IPS-20b (cell line): ENCODE measurements around the gene GYS2.

Experiments used
- H3K27ac ChIP-seq: one replicate; pipeline ENCODE4 v1.5.1; 2013; ENCODE audit warnings: low read length
- H3K27me3 ChIP-seq: 2 replicates; pipeline ENCODE4 v1.6.1; 2013; ENCODE audit warnings: mild to moderate bottlenecking, low read length, inconsistent platforms; ENCODE audit not compliant: insufficient read depth
- H3K36me3 ChIP-seq: 2 replicates; pipeline ENCODE4 v1.6.1; 2013; ENCODE audit warnings: low read depth, mild to moderate bottlenecking, inconsistent platforms, low read length, moderate library complexity; ENCODE audit not compliant: insufficient read depth
- H3K4me1 ChIP-seq: 2 replicates; pipeline ENCODE4 v1.6.1; 2013; ENCODE audit warnings: mild to moderate bottlenecking, control low read depth, inconsistent platforms, low read length, moderate library complexity; ENCODE audit not compliant: insufficient read depth
- H3K4me3 ChIP-seq: 2 replicates; pipeline ENCODE4 v1.5.1; 2013; ENCODE audit warnings: mild to moderate bottlenecking, low read length, inconsistent platforms
- H3K9ac ChIP-seq: 2 replicates; pipeline ENCODE4 v1.6.1; 2013; ENCODE audit warnings: low read depth, mild to moderate bottlenecking, inconsistent platforms, low read length, moderate library complexity
- H3K9me3 ChIP-seq: 2 replicates; pipeline ENCODE4 v1.6.1; 2013; ENCODE audit warnings: mild to moderate bottlenecking, low read depth, low read length, inconsistent platforms; ENCODE audit not compliant: insufficient read depth

Gene GYS2

DNA sequence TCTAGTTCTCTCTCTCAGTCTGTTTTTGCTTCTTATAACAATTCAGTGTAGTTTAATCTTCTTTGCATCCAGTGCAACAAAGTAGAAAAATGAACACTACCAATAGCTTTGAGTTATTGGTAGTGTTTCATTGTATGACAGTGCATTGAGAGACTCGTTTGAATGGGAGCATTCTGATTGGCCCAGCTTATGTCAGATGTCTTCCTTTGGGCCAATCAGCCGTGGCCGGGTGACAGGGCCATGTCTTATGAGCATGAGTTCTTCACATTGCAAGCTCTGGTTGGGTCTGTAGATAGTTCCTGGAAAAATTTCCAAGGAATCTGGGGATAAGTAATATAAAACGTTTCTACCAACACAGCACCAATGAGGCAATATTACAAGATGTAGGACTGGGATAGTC lies 36.5 kb downstream of the GYS2 start:
- H3K36me3 ChIP-seq, result no peaks in the 10 kb centered on the region
- no peaks in the 10 kb centered on the region for H3K27me3 ChIP-seq
- H3K4me3 ChIP-seq, result no peak overlapping the region
- H3K4me1 ChIP-seq, result no peaks in the 10 kb centered on the region
- no peak overlapping the region for H3K9ac ChIP-seq
- no peak overlapping the region for H3K27ac ChIP-seq
- H3K9me3 ChIP-seq, result no peaks in the 10 kb centered on the region

DNA sequence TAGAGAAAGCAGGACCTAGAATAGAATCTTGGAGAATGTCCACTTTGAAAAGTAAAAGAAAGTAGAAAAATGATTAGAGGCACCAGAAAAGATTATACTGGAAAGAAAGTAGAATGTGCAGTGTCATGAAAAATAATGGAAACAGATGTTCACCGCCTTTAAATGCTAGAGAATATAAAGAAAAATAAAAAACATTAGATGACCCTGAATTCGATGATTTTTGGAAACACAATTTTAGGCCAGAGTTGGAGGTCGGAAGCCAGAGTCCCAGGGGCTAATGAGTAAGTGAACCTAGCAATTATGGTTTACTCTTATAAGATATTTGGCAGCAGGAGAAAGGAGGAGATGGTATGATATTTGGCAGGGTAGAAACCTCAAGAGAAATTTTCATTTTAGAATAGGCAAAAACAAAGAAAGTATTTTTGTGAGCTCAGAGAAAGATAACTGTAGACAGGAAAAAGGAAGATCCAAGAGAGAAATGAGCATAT lies 37.7 kb downstream of the GYS2 start:
- Histone ChIP-seq H3K36me3 (no peaks in the 10 kb centered on the region), H3K9ac (no peak overlapping the region), H3K27me3 (no peaks in the 10 kb centered on the region), H3K27ac (no peak overlapping the region), H3K4me1 (no peaks in the 10 kb centered on the region), H3K4me3 (no peak overlapping the region), H3K9me3 (no peaks in the 10 kb centered on the region)

DNA sequence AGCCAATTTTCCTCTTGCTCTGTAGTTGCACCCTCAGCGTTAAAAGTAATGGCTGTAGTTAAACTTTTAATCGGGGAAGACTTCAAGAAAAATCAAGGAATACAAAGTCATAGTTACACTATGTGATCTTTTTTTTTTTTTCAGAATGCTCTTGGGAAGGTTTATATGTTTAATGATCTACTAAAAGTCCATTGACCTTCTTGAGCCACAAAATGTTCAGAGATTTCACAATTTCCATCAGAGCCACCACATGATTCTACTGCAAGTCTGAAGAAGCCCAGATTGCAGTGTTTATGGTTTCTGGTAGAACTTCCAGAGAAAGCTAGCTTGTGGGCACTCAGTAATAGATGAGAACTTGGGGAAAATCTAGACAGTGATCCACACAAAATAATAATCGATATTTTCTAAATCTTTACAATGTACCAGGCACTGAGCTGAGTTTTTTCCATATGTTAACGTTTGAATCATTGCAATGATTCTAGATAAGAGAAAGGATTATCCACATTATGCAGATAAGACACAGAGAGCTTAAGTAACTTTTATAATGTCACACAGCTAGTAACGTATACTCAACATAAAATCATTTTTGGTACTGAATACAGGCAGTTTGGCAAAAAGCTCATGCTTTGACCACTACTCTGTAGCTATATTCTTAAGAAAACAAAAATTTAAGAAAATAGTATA lies 38.3 kb downstream of the GYS2 start:
- no peaks in the 10 kb centered on the region for H3K27me3 ChIP-seq
- H3K36me3 ChIP-seq, result no peaks in the 10 kb centered on the region
- no peak overlapping the region for H3K9ac ChIP-seq
- no peak overlapping the region for H3K27ac ChIP-seq
- no peaks in the 10 kb centered on the region for H3K9me3 ChIP-seq
- no peak overlapping the region for H3K4me3 ChIP-seq
- H3K4me1 ChIP-seq, result no peaks in the 10 kb centered on the region

DNA sequence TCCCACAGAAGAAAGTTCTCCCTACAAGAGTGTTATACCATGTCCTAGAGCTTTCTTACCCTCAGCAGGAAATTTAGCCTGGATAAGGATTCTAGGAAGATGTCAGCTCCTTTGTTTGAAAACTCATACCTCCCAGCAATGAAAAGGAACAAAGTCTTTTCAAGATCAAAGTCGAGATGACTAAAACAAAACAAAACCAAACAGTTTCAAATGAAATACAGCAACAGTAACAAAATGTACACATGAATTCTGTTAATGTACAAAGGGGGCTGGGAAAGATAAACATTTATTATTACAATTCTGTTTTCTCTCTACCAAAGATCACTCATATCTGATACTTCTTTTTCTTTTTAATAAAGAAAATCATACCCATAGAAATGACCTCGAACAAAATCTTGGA lies 41.8 kb downstream of the GYS2 start:
- H3K4me1 ChIP-seq, result no peaks in the 10 kb centered on the region
- H3K9ac ChIP-seq, result no peak overlapping the region
- H3K4me3 ChIP-seq, result no peak overlapping the region
- H3K36me3 ChIP-seq, result no peaks in the 10 kb centered on the region
- no peak overlapping the region for H3K27ac ChIP-seq
- H3K9me3 ChIP-seq, result no peaks in the 10 kb centered on the region
- no peaks in the 10 kb centered on the region for H3K27me3 ChIP-seq

DNA sequence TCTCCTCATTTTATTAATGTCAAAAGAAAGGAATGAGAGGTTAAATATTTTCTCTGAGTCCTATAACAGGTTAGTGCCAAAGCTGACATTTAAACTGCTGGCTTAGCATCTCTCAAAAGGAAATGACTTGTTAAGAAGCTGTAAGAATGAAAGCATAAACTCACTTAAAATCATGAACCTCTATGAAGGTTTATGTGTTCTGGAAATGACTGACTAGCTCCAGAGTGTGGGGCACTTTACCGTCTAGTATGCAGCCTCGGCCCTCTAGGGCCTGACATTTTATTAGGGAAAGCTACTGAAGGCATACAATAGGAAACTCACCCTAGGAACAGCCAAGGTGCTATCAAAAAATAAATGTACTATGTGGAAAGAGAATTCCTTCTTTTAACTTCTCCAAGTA lies 43.5 kb downstream of the GYS2 start:
- H3K36me3 ChIP-seq, result no peaks in the 10 kb centered on the region
- no peak overlapping the region for H3K4me3 ChIP-seq
- H3K9ac ChIP-seq, result no peak overlapping the region
- H3K27ac ChIP-seq, result no peak overlapping the region
- H3K9me3 ChIP-seq, result no peaks in the 10 kb centered on the region
- no peaks in the 10 kb centered on the region for H3K4me1 ChIP-seq
- H3K27me3 ChIP-seq, result no peaks in the 10 kb centered on the region

DNA sequence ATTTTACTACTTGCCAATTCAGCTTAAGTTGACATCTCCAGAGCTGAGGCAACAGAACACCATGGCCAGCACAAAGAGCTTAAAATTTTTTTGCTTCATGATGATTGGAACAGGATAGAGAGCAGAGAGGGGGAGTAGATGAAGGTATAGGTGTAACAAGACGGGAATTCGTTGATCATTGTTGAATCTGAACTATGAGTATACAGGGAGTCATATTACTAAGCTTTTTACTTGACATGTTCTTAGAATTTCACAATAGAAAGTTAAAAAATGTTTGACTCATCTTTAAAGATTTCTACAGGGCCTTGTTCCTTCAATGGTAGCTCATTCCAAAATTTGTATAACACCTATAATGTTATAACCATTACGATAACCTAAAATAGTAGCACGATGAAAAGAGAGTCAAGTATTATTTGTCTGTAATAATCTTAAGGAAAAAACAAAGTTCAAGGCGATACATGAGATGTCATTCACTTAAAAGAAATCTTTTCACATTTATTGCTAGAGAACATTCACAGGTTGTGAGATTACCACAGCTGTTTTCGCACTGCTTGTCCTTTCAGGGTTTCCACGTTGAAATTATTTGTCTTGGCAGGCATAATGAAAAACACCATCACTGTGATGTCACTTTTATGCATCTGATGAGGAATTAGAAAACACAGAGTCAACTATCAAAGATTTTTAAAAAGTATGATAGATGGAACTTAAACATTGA lies 44.6 kb downstream of the GYS2 start:
- Histone ChIP-seq H3K36me3 (no peaks in the 10 kb centered on the region), H3K27ac (no peak overlapping the region), H3K4me3 (no peak overlapping the region), H3K9me3 (no peaks in the 10 kb centered on the region), H3K27me3 (no peaks in the 10 kb centered on the region), H3K4me1 (no peaks in the 10 kb centered on the region), H3K9ac (no peak overlapping the region)

DNA sequence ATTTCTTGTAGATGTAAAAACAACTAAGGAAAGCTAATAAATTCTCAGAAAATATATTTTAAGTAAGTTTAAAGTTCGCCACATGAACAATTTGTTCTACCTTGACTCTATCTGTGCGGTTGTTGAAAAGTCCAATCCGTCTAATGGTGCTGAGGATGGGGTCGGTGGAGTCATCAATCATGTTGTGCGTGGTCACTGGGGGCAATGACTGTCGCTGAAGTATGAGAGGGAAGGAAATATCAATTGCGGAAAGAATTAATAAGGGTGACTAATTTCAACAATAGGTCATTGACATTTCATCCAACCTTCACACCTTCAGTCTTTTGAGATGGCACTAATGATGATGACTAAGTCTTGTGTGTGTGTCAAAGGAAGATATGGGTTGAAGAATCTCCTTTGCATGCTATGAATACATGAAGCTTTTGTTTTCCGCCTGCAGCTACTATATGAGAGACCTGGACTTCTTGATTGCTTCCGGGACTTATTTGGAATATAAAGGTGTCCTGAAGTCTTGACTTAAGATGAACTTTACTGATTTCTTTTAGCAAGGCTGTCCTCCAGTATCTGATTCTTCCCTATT lies 46.5 kb downstream of the GYS2 start:
- Histone ChIP-seq H3K4me3 (no peak overlapping the region), H3K27me3 (no peaks in the 10 kb centered on the region), H3K36me3 (no peaks in the 10 kb centered on the region), H3K4me1 (no peaks in the 10 kb centered on the region), H3K9me3 (no peaks in the 10 kb centered on the region), H3K9ac (no peak overlapping the region), H3K27ac (no peak overlapping the region)

DNA sequence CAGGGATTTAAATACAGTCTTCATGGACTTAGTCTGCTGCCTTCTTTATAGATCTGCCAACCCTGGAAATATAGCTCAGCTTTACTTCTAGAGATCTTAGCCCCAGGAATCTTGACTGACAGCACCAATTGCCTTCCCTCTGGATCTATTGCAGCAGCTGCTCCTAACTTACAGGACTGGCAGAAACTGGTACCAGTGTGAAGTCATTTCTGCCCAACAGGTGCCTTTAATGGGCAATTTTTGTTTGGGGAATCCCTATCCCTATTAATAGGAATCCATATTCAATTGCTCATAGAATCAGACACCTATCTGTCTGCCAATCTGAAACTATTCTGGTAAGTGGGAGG lies 51.3 kb downstream of the GYS2 start:
- no peak overlapping the region for H3K9ac ChIP-seq
- no peak overlapping the region for H3K4me3 ChIP-seq
- H3K9me3 ChIP-seq, result no peaks in the 10 kb centered on the region
- H3K4me1 ChIP-seq, result no peaks in the 10 kb centered on the region
- no peaks in the 10 kb centered on the region for H3K36me3 ChIP-seq
- no peak overlapping the region for H3K27ac ChIP-seq
- H3K27me3 ChIP-seq, result no peaks in the 10 kb centered on the region

DNA sequence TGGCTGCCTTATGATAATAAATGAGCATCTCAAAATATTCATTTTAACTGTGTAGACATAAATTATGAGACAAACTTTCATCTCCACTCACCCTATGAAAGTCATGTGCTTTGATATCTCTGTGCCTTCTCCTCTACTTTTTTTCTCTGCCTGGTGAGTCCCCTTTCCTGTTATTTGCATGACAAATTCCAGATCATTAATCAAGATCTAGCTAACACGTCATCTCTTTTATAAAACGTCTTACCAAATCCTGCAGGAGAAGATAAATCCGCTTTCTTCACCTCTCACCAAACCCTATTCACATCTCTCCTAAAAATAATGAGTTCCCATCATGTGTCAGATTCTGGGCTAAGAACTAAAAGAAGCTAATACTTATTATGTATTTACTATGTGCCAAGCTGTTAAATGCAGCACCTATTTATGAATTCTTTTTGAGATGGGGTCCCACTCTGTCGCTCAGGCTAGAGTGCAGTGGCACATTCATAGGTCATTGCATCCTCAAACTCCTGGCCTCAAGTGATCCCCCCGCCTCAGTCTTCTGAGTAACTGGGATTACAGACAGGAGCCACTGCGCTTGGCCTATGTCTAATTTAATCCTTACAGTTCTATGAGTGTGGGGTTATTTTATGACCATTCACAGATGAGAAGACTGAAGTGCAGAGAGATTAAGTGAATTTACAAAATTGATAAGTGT lies 51.9 kb downstream of the GYS2 start:
- H3K36me3 ChIP-seq, result no peaks in the 10 kb centered on the region
- H3K4me1 ChIP-seq, result no peaks in the 10 kb centered on the region
- H3K4me3 ChIP-seq, result no peak overlapping the region
- no peak overlapping the region for H3K9ac ChIP-seq
- H3K27me3 ChIP-seq, result no peaks in the 10 kb centered on the region
- H3K27ac ChIP-seq, result no peak overlapping the region
- no peaks in the 10 kb centered on the region for H3K9me3 ChIP-seq

DNA sequence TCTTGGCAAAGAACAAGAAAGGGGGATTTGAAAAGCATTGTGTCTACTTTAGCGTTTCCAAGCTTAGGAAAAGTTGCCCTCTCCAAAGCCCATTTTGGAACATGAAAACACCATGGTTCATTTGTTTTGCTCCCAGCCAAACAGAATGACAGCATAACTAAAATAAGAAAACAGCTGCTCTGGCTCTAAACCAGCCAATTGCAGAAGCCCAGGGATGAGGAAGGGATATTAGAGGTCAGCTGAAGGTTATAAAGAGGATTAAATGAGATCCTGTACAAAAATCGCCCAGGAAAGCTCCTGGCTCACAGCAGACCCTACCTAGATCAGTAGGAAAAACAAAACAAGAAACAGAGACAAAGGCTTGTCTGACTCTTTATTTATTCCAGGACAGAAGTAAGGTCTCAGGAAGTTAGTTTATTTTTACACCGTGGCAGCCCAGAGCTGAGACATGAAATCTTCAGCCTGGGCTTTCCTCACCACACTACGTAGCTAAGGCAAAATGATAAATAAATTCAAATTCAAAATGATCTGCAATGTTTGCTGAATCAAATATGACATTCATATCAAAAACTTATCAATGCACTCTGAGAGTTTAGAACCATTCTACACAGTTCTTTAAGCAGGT lies 52.7 kb downstream of the GYS2 start:
- no peak overlapping the region for H3K9ac ChIP-seq
- H3K4me1 ChIP-seq, result no peaks in the 10 kb centered on the region
- no peaks in the 10 kb centered on the region for H3K27me3 ChIP-seq
- H3K36me3 ChIP-seq, result no peaks in the 10 kb centered on the region
- H3K4me3 ChIP-seq, result no peak overlapping the region
- no peak overlapping the region for H3K27ac ChIP-seq
- H3K9me3 ChIP-seq, result no peaks in the 10 kb centered on the region

DNA sequence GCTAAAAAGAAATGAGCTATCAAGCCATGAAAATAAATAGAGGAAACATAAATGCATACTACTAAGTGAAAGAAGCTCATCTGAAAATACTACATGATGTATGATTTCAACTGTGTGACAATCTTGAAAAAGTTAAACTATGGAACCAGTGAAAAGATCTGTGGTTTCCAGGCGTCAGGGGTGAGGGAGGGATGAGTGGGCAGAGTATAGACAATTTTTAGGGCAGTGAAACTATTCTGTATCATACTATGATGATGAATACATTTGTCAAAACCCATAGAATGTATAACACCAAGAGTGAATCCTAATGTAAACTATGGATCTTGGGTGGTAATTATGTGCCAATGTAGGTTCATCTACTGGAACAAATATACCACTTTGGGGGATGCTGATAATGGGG lies 57.2 kb downstream of the GYS2 start:
- Histone ChIP-seq H3K27me3 (no peaks in the 10 kb centered on the region), H3K4me3 (no peak overlapping the region)

More for the DNA sequence above, 57.2 kb downstream of the GYS2 start:
- H3K27ac ChIP-seq, result no peak overlapping the region
- H3K9ac ChIP-seq, result no peak overlapping the region
- no peaks in the 10 kb centered on the region for H3K9me3 ChIP-seq
- no peaks in the 10 kb centered on the region for H3K4me1 ChIP-seq
- no peaks in the 10 kb centered on the region for H3K36me3 ChIP-seq
